ENCODE measurements around the gene KCNA2.

Gene KCNA2

GRCh38 chr1:110605901-110606656 is at the start of gene KCNA2:
TSS of gene KCNA2 (minus strand) at chr1:110606358. CDS start at chr1:110604782, 1,576 bp downstream.
- no peak for DNase-seq

DNA sequence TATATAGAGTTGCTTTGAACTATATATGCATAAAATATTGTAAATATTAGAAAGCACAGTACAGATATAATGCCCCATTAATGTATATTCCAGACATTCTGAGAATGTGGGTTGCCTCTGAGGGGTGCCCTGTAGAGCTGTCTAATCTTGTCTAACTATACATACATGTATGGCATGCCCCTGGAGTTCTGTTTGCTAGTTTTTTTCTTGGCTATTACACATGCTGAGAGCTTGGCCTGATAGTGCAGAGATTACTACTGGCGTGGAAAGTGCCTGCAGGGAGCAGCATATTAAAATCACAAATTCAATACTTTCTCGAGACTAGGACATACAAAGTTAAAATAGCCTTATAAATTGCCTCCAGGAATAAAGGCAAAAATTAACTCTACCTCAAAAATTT is 44.5 kb upstream of the KCNA2 start:
- no peak for DNase-seq

- no peak for DNase-seq
Measured at GRCh38 chr1:110648417-110648816, 42.3 kb upstream of the KCNA2 start.

DNA sequence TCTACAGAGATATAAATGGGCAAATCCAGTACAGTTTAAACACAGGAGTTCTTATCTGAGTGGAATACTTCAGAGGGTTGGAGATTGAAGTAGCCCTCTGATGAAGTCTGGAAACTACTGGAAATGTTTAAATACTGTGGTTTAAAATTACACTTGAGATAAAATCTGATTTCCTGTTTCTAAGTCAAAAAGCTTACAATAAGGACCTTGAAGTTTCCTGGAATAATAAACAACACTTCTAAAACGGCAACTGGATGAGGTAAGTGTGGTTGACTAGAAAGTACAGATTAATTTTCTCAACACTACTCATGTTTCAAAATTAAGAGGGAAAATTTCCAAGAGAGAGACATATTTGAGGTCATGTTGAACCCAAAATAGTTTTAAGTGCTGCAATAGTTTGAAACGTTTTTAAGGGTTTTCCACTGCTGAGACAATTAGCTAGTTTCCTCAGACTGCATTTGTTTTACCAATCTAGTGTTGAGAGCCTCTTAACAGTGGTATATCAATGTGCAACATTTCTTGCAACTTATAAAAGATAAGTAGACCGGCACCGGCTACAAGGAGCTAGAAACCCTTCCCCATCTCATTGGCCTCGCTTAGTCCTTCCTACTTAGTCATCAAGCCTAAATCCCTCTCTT is 41.2 kb upstream of the KCNA2 start:
- DNase-seq: no peak

DNA sequence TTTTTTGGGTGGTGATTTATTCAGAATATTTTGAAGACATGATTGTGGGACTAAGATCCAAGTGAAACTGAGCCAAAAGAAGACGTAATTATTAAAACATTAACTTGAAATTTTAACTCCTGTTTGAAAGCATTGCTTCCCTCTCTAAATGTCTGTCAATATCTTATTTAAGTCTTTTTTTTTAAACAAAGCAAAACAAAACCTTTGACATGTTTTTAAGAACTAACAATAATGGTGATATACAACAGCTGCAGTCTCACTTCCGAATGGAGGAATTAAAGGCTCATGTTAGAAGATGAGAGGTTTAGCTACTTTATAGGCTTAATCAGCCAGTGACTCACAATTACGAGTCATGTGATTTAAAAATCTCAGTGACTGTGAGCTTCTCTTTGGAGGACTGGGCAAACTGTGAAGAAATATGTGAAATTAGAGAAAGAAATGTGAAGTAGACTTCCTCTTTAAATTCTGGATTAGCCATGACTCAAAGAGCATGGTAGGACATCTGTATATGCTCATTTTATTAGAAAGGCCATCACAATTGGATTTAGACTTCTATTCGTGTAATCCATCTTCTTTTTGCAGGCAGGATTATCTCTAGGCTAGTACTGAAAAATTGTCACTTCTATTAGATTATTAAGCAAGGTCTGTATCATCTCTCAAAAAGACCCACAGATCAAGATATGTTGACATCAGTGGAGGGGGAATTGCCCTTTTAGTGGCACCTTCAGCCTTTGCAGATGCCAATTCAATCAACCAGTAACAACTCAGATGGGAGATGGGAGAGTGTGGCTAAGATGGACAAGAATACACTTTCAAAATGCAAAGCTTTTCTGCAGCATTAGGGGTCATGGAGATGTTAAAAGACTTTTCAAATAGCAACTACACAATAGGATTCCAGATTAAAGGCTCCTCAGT is 39.9 kb upstream of the KCNA2 start:
- DNase-seq: no peak

- no peak for DNase-seq
Measured at GRCh38 chr1:110645211-110645610, 39.1 kb upstream of the KCNA2 start.

GRCh38 chr1:110643879-110644472 is 37.8 kb upstream of the KCNA2 start:
- no peak for DNase-seq

- DNase-seq: no peak
Measured at GRCh38 chr1:110639724-110640386, 33.7 kb upstream of the KCNA2 start.

GRCh38 chr1:110638556-110638955 is 32.4 kb upstream of the KCNA2 start:
- DNase-seq: no peak

GRCh38 chr1:110638058-110638457 is 31.9 kb upstream of the KCNA2 start:
- DNase-seq: no peak

GRCh38 chr1:110637475-110637874 is 31.3 kb upstream of the KCNA2 start:
- DNase-seq: no peak

- DNase-seq: no peak
Measured at GRCh38 chr1:110636149-110636935, 30.2 kb upstream of the KCNA2 start.

DNA sequence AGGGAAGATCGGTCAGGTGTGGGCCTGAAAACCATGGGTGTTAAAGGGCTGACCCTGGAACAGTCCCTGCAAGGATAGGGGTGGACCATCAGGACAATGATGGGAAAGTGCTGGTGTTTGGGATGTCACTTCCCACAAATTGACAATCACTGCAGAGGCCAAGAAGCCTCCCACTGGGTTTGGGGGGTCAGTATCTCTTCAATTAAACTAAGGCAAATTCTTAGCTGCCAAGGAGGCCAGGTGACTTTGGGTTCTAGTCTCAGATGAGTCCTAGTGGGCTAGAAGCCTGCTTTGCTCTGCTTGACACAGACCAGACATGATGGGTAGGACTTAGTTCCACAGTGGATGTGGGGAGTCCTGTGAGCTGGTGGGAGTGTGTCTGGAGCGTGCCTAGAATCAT is 29.3 kb upstream of the KCNA2 start:
- DNase-seq: no peak

- DNase-seq: no peak
Measured at GRCh38 chr1:110634455-110635311, 28.5 kb upstream of the KCNA2 start.

DNA sequence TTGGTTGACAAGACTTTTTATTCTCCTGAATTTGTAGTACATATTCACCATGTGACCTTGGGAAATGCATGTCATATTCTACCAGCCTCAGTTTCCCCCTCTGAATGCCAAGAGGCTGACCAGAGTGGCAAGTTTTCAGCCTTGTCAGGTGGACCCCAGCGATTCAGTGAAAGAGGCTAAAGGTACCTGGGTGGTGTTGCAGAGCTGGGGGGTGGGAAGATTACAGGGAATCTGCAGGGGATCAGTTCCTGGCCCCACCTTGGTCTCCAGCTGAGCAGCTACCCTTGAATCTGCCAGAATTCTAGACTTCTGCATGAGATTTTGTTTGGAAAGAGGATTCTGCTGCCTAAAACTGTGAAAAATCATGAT is 27.9 kb upstream of the KCNA2 start:
- DNase-seq: no peak

- no peak for DNase-seq
Measured at GRCh38 chr1:110633646-110634030, 27.5 kb upstream of the KCNA2 start.

GRCh38 chr1:110631836-110632620 is 25.9 kb upstream of the KCNA2 start:
- no peak for DNase-seq

DNA sequence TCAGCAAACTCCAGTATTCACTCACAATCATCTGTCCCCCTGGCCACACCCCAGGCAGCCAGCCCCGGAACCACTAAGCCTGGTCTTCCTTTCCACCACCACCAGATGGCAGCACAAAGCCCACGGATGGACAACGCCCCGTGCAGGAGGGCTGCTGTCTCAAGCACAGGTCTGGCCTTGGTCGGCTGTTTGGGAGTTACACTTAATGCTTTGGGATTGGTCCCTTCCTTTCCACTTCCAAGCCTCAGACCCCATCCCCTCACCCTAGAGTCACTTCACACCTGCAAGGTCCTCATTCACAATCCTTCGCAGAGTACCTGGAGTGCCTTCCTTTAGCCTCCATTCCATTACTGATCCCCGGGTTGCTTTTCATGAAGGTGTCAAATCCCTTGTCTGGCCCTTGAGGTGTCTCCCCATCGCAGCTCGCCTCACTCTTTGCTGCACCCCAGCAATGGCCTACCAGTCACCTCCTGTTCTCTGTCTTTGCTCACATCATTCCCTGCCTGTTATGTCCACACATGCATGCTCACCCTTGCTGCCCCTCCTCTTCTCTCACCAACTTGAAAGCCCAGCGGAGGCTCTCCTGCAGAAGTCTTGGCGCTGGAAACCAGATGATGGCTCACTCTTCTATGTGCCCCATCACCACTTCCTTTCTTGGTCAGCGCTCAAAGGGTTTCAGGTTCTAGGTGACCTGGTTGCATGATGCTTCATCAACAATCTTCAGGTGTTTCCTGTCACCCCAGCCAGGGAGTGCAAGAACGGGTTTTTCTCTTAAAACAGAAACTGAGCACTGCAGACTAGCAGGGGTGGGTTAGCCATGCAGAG is 24.9 kb upstream of the KCNA2 start:
- DNase-seq: no peak

Measured in NCI-H187 treated with DMSO at 0.1 percent for 48 hours (cell line).